HuH-7 (cell line): ENCODE data around the gene TUT4.

Experiments used
- DNase-seq: peaks from one replicate; pipeline ENCODE4 v3.0.0; 2011; ENCODE audit warnings: low spot score

Gene TUT4

DNA sequence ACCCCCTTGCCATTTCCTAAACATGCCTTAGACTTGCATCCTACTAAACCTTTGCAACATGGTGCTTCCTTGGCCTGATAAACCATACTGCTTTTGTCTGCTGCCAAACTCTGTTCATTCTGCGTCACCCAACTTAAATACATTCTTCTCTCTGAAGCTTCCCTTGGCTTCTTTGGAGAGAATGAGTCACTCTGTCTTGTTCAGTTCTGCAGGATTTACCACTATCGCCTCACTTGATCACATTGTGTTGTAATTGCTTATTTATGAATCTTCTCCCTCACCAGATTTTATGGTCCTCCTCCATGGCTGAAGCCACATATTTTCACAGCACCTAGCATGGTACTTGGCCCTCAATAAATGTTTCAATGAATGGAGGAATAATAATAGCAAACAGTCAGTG, 21.7 kb upstream of the TUT4 start:
- DNase-seq: no peak

DNA sequence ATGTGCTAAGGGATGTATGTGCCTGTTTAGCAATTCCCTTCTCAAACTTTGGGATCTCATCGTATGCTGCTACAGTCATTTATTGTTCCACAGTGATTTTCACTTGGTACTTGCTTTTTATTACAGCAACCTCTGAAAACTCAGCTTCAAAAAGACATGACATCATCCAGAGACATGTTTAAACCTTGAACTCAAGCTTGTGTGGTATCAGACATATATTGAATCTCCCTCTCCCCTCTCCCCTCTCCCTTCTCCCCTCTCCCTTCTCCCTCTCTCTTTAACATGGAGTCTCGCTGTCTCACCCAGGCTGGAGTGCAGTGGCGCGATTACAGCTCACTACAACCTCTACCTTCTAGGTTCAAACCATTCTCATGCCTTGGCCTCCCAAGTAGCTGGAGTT, 19.5 kb upstream of the TUT4 start:
- no peak for DNase-seq

DNA sequence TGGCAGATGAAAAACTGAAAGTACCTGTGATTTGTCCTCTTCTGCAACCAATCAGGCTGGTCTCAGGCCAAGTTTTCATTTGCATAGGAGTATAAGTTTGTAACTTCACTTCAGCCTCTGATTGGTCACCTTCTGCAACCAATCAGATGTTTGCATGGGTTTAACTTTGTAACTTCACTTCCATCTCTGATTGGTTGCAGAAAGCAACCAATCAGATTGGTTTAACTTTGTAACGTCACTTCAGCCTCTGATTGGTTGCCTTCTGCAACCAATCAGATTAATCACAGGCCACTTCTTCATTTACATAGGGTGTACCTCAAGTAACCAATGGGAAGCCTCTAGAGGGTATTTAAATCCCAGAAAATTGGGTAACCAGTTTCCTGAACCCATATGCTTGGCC, 18.9 kb upstream of the TUT4 start:
- DNase-seq: no peak

DNA sequence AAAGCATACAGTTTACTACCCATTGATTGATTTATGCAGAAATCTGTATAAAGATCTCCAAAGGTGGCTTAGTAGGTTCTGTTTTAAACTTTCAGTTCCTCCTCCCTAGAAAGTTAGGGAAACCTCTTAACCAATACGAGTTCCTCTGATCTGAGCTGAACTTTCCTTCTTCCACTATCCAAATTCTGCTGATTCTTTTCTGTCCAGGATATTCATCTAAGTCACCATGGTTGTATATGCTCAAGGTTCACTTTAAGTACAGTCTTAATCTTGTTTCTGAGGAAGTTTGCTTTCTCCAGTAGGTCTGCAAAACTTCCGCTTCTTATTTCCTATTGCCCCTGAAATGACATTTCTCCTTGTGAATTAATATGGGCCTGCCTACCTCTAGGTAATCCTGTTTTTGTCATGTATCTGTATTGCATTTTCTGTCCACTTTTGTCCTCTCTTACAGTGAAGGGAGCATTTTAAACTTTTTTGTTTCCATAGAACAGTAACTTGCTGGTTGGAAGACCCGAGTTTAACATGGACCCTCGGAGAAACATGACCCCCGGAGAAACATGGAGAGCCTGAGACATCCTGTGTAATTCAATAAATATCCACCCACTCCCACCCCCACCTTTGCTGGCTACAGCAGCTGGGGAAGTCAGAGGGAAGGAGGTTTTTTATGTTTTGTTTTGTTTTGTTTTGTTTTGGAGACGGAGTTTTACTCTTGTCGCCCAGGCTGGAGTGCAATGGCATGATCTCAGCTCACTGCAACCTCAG, 16.7 kb upstream of the TUT4 start:
- no peak for DNase-seq

DNA sequence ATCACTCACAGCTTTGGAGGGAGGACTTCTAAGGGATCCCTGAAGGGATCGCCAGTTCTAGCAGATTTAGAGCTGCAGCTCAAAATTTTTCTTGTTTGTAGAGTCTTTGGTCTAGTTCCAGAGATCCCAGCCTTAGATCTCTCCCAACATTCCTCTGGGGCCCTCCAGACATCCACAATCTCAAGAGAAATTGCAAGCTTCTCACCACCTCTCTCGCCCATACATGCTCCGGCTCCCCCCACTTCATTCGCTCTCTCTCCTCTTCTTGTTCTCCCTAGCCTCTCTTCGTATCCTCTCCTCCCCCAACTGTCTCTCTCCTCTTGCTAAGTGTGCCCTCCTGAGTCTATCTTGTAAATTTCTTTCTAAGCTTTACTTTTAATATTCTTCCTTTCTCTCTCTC, 15.1 kb upstream of the TUT4 start:
- DNase-seq: no peak

DNA sequence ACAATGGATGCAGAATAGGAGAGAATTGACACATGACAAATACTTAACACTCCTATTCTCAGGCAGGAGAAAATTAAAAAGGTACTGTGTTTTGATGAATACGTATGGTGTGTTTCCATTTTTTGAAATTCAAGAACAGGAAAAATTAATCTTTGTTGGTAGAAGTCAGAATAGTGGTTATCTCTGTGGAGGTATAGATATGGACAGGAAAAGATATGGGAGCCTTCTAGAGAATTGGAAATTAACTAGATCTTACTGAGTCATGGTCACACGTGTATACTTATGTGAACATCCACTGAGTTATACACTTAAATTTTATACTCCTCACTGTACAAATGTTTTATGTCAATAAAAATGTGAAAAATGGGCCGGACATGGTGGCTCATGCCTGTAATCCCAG, 9.9 kb upstream of the TUT4 start:
- DNase-seq: no peak

DNA sequence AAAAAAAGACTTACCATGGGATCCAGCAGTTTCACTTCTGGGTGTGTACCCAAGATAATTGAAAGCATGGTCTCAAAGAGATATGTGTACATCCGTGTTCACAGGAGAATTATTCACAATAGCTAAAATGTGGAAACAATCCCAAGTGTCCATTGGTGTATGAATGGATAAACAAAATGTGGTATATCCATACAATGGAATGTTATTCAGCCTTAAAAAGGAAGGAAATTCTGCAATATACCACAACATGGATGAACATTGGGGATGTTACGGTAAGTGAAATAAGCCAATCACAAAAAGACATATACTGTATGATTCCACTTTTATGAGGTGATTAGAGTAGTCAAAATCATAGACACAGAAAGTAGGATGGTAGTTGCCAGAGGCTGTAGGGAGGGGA, 7.0 kb upstream of the TUT4 start:
- no peak for DNase-seq

DNA sequence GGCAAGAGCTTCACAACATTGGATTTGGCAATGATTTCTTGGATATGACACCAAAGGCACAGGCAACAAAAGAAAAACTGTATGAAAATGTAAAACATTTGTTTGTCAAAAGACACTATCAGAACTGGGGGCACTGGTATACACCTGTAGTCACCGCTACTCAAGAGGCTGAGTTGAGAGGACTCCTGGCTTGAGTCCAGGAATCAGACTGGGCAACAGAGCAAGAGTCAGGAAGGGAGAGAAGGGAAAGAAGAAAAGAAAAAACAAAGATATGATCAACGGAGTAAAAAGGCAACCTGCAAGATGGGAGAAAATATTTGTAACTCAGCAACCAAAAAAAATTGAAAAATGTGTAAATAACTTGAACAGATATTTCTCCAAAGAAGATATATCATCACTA, 6.0 kb upstream of the TUT4 start:
- DNase-seq: no peak

DNA sequence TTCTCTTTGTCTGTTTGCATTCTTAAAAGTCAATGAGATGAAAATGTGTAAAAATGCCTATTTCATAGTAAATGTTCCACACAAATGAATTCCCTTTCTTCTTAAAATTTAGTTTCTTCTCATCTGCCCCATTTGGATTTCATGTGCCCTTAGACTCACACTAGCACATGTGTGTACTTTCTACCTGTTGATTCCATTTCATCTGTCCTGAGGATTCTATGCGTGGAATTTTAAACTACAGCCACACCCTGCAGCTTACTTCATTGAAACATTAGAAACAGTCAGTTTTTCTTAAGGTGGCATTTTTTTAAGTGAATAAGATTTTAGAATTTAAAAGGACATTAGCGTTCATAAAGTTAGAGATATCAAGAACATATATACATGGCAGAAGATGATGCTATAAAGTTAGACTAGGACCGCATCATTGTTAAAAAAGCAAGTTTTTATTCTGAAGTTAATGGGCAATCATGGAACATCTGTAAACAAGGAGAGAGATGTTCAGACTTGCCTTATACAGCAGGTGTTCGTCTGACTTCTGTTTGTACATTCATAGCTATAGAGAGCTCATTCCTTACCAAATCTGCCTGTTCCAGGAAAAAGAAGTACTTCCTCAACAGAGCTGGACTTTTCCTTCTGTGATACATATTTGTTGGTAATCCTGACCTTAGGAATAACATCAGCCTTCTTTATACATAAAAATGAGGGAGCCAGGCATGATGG, 3.9 kb upstream of the TUT4 start:
- no peak for DNase-seq

DNA sequence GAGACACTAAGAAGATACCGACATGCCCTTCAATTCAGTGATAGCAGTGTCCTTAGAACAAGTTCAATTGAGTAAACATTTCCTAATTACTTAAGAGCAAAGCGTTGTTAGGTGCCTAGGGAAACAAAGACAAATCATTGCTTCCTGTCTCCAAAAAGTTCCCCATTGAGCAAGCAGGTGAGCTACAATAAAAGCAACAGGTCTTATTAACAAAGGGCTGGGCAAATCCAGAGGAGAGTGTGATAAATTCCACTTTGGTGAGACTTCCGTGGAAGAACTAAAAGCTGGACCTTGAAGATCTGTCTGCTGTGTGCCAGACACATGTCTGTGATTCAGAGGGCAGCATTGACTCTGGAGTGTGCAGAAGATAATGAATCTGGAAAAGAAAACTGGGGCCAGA, 1.9 kb upstream of the TUT4 start:
- DNase-seq: no peak

DNA sequence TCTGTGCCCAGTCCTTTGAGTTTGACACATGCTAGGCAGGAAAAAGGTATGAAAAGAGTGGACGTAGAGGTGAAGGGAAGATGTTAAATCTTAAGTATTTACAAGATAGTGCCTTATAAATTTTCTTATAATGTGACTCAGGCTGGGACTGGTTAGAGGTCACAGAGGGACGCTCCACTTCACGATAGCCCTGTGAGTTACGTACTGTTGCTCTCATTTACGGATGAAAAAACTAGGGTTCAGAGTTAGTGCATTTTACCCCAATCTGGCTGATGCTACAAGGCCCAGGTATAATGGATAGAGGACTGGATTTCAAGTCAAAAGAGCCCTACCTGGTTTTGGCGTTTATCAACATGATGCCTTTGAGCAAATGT, 1.4 kb upstream of the TUT4 start:
- DNase-seq: no peak

DNA sequence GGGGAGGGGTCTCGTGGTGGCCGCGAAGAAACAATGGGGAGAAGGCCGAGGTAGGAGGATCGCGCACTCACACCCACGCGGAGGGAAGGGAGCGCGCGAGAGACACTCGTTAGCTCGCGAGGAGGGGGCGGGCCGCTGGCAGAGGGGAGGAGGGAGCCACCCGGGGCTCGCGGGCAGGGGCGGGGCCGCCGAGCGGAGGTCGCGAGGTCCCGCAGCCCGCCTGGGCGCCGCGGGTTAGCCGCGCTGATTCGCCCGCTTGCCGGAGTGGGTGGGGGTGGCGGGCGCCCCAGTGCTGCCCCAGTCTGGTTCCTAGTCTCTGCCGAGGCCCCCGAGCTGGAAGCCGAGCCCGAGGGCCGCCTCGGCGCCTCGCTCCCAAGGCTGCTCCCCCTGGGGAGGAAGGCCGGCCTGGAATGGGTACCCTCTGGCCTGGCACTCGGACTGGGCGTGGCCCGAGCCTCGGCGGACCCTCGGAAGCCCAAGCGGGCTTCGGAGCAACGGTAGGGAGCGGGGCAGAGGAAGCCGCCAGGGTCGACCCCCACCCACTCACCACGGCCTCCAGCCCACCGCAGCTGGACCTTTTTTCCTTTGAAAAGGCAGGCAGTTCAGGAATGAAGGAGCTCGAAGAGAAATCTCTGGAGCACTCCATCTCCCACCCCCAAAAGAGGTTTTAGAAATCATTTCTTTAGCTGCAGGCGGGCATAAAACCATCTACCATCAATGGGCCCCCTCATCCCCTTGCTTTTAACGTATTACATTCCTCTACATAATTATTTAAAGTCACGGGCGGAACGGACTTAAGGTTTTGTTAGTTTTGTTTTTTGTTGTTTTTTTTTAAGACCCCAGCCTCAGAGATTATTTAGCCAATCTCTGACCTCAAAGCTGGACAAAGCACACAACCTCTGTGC, 722 bp upstream of the TUT4 start:
- peak; percentile 70 for DNase-seq

DNA sequence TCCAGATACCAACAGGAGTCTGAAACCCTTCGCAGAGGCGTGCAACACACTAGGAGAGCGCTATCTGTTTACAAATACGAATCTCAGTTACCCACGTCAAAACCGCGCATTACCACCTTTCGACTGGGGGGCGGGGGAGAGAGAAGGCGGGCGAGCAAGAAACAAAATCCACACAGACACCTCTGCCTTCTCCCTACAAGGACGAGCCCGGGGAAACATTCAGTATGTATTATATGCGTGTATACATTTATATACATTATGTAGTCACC, 722 bp downstream of the TUT4 start:
- peak; percentile 44 for DNase-seq

DNA sequence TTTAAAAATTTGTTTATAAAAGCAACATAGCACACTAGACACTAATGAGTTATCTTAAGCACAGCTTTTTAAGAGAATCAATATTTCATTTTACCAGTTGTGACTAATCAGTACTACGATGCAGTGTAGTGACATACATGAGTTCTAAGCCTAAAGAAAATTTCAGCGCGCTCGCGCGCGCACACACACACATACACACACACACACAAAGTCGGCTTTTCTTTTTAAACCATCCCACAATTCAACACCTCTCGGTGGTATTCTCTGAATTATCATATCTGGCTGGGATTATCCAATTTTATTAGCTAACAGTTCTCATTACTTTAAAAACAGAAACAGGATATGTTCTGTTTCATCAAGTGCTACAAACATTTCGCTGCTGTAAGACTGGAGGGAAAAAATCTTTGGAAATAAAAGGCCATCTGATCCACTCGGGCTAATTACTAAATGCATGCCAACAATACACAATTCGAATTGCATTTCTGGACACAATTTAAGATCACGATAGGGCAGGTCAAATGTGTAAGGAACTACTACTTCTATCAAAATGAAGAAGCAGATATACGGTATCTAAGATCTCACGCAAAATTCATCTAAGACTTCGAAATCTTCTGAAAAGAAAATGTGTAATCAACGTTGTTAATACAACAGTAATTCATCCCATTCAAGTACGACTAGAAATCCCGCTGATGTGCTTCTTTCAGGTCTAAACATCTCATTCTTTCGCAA, 1.2 kb downstream of the TUT4 start:
- no peak for DNase-seq

DNA sequence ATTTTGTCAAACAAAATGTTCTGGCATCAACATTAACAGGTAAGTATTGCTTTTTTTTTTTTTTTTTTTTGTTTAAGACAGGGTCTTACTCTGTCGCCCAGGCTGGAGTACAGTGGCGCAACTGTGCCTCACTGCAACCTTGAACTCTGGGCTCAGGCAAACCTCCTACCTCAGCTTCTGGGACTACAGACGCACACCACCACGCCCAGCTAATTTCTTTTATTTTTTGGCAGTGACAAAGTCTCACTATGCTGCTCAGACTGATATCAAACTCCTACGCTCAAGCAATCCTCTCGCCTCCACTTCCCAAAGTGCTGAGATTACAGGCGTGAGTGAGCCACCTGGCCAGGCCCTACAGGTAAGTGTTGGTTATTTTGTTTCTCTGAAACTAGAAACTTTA, 2.4 kb downstream of the TUT4 start:
- no peak for DNase-seq

DNA sequence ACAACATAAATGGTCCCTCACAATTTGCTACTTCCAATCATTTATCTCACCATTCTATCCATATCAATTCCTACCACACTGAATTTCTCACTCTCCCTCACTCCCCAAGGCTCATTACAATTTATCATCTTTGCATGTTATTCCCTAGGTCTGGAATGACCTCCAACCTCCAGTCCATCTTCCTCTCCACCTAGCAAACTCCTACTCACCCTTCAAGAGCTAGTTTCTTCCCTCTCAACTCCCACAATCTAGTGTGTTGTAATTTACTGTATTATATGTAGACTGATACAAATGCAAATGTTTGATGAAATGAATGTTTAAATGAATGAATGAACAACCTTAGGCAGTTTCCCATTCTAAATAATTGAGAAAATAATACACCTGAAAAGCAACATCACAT, 3.6 kb downstream of the TUT4 start:
- DNase-seq: no peak

DNA sequence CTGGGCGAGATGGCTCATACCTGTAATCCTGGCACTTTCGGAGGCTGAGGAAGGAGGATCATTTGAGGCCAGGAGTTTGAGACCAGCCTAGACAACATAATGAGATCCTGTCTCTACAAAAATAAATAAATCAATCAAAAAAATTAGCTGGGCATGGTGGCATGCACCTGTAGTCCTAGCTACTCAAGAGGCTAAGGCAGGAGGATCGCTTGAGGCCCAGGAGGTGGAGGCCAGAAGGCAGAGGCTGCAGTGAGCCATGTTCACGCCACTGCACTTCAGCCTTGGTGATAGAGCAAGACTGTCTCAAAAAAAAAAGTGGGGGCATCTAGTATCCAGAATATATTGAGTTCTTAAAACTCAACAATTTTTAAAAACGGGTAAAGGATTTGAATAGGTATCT, 6.0 kb downstream of the TUT4 start:
- no peak for DNase-seq

DNA sequence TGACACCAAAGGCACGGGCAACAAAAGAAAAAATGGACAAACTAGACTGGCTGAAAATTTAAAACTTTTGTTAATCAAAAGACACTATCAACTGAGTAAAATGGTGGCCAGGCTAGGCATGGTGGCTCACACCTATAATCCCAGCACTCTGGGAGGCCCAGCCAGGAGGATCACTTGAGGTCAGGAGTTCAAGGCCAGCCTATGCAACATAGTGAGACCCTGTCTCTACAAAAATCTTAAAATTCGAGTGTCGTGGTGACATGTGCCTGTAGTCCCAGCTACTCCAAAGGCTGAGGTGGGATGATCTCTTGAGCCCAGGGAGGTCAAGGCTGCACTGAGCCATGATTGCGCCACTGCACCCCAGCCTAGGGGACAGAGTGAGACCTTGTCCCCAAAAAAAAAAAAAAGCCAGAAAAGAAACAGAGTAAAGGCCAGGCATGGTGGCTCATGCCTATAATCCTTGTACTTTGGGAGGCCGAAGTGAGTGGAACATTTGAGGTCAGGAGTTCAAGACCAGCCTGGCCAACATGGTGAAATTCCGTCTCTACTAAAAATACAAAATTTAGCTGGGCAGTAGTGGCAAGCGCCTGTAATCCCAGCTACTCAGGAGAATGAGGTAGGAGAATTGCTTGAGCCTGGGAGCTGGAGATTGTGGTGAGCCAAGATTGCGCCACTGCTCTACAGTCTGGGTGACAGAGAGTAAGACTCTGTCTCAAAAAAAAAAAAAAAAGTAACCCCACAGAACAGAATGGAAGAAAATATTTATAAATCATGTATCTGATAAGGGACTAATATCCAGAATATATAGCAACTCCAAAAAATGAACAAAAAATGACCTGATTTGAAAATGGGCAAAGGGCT, 8.0 kb downstream of the TUT4 start:
- no peak for DNase-seq

DNA sequence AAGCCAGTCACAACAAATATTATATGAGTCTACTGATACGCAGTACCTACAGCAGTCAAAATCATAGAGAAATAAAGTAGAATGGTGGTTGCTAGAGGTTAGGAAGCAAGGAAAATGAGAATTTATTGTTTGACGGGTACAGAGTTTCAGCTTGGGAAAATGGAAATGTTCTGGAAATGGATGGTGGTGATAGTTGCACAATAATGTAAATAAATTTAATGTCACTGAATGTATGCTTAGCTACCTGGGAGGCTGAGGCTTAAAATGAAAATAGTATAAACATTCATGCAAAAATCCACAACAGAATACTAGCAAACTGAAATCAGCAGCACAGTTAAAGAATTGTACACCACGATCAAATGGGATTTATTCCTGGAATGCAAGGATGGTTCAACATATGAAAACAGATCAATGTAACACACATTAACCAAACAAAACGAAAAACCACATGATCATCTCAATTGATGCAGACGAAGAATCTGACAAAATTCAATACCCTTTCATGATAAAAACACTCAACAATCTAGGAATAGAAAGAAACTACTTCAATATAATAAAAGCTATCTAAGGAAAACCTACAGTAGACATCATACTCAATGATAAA, 10.7 kb downstream of the TUT4 start:
- no peak for DNase-seq

DNA sequence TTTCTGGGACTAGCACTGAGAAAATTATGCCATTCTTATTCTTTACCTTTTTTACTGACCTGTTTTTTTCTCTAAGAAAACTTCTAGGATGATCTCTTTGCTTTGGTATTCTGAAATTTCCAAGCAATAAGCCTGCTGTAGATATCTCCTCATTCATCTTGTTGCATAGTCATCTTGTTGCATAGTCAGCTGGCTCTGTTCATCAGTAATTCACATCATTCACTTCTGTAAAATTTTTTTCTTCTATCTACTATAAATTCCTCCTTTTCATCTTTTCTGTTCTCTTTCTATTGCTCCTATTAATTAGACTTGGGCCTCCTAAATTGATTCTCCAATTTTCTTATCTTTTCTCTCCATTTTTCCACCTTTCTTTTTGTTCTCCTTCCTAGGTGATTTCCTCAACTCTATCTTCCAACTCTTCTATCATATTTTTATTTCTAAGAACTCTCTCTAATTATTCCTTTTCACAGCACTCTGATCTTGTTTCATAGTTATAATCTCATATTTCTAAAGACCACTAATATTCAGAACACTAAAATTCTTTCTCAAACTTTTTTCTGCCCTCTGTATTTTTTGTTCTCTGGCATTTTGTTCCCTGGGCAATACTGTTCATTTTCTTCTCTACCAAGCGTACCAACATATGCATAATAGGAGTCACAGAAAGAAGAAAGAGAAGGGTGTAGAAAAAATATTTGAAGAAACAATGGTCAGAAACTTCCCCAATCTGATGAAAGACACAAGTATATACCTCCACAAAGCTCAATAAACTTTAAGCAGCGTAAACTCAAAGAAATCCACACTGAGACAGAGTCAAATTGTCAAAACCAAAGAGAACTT, 17.7 kb downstream of the TUT4 start:
- no peak for DNase-seq
